ENCODE measurements around the gene SOX3.
A peak's percentile ranks its signal among the peaks of the same experiment; 100 is the strongest.

SOX3 gene

GRCh38 chrX:140508958-140509357 lies 4.1 kb upstream of the SOX3 start:
- H3K9me3 ChIP-seq (ENCODE audit: control insufficient read depth, insufficient read depth, low read length): no peaks in the 10 kb centered on the region
- H3K4me3 ChIP-seq (ENCODE audit: low read depth, low read length): no peak overlapping the region
- no peaks in the 10 kb centered on the region for H3K36me3 ChIP-seq (ENCODE audit: control insufficient read depth, insufficient read depth, low read length)
- no peak overlapping the region for H3K27ac ChIP-seq (ENCODE audit: low read depth, low read length)
- peaks cover 81% of the 10 kb centered on the region for H3K27me3 ChIP-seq (ENCODE audit: control insufficient read depth, insufficient read depth, low read length)
- H3K9ac ChIP-seq (ENCODE audit: low read depth, low read length): no peak overlapping the region
- peaks cover 37% of the 10 kb centered on the region for H3K4me1 ChIP-seq (ENCODE audit: control insufficient read depth, insufficient read depth, low read length)

DNA sequence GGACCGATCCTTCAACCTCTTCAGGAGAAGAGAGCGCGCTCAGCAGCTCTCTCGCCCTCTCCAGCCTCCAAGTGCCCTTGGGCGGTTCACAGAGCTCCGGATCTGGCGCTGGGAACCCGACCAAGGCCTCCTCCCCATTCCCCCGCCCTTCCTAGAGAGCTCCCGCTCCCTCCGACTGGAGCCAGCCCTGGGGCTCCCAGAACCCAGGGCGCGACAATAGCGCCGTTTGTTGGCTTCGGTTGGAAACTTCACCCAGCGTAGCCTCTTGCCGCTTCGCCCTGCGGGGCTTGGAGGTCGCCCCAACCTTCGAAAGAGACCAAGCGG lies 3.1 kb upstream of the SOX3 start:
- H3K9ac ChIP-seq (ENCODE audit: low read depth, low read length): no peak overlapping the region
- H3K9me3 ChIP-seq (ENCODE audit: control insufficient read depth, insufficient read depth, low read length): no peaks in the 10 kb centered on the region
- peak overlapping the region; percentile 60 for H3K4me3 ChIP-seq (ENCODE audit: low read depth, low read length)
- H3K4me1 ChIP-seq (ENCODE audit: control insufficient read depth, insufficient read depth, low read length): peaks cover 41% of the 10 kb centered on the region
- H3K27ac ChIP-seq (ENCODE audit: low read depth, low read length): no peak overlapping the region
- no peaks in the 10 kb centered on the region for H3K36me3 ChIP-seq (ENCODE audit: control insufficient read depth, insufficient read depth, low read length)
- peaks cover 91% of the 10 kb centered on the region for H3K27me3 ChIP-seq (ENCODE audit: control insufficient read depth, insufficient read depth, low read length)

DNA sequence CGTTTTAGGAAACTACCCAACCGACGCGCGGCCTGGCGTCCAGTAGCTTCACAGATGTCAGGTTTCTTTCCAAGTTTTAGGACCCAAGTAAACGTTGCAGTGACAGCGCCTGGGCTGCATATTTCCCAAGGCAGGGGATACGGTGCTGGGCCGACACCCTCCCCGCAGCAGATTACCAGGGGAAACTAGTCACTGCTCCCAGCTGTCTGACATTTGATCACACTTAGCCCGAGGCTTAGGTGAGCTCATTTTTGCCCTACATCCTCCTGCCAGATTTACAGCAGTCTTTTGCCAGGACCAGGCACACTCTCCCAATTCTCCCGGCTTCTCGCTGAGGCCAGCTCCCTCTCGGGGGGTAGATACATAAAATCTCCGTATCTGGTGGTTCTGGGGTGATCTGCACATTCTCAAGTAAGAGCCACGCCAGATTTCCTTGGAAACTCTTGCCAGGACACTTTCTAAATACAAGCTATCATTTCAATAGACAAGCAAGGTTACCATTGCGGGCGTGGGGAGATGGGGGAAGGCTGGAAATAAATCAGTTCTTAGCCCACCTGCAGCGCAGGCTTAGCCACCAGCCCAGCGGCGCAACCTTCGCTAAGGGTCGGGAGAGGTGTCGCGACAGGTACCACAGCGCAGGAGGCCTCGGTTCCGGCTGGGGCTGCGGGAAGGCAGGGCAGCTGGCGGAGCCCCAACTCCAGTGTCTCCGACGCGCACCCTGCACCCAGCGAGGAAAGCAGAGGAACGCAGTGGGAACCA lies 2.5 kb upstream of the SOX3 start:
- Histone ChIP-seq H3K36me3 (ENCODE audit: control insufficient read depth, insufficient read depth, low read length) (no peaks in the 10 kb centered on the region), H3K27ac (ENCODE audit: low read depth, low read length) (no peak overlapping the region), H3K9me3 (ENCODE audit: control insufficient read depth, insufficient read depth, low read length) (no peaks in the 10 kb centered on the region), H3K27me3 (ENCODE audit: control insufficient read depth, insufficient read depth, low read length) (peaks cover 96% of the 10 kb centered on the region), H3K9ac (ENCODE audit: low read depth, low read length) (no peak overlapping the region), H3K4me3 (ENCODE audit: low read depth, low read length) (peak overlapping the region; percentile 60), H3K4me1 (ENCODE audit: control insufficient read depth, insufficient read depth, low read length) (peaks cover 42% of the 10 kb centered on the region)

DNA sequence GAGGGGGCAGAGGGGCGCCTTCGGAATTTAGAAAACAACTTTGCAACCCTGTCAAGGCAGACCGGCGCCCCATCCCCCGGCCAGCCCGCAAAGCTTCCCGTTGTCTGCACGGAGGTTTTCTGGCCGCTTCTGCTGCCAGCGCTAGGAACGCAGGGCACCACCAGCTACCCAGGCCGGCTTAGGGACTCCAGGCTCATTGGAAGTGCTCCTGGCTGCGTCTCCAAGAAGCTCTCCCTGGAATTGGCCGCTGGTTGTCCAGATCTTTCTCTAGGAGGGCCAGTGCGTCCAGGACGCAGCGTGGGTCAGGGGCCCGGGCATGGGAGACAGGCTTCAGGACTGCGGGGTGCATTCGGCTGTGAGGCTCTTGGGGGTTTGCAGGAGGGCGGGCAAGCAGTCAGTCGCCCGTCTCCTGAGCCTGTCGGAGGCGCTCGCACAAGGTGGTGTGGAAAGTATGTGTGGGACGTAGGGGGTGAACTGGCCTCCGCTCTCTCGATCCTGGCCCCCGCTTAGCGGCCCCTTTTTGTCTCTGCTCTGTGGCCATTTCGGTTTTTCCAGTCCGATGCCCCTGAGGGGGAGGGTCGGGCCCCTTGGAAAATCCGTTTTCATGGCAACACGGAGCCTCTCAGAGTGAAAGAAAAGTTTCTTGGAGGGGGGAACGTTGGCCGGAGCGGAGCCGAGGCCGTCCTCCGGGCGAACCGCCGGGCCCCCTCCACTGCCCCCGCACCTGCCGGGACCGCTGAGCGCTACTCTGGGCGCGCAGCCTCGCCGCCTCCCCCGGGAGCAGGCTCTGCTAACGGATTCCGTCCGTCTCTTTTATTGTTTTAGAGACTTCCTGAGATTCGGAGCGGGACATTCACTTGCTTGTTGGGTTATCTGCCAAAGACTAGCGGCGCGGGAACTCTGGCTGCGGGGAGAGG lies 810 bp upstream of the SOX3 start:
- Histone ChIP-seq H3K9me3 (ENCODE audit: control insufficient read depth, insufficient read depth, low read length) (no peaks in the 10 kb centered on the region), H3K4me1 (ENCODE audit: control insufficient read depth, insufficient read depth, low read length) (peaks cover 42% of the 10 kb centered on the region), H3K4me3 (ENCODE audit: low read depth, low read length) (peak overlapping the region; percentile 56), H3K27me3 (ENCODE audit: control insufficient read depth, insufficient read depth, low read length) (peaks cover 95% of the 10 kb centered on the region), H3K27ac (ENCODE audit: low read depth, low read length) (no peak overlapping the region), H3K36me3 (ENCODE audit: control insufficient read depth, insufficient read depth, low read length) (no peaks in the 10 kb centered on the region), H3K9ac (ENCODE audit: low read depth, low read length) (no peak overlapping the region)

GRCh38 chrX:140503714-140504351 lies 1.0 kb downstream of the SOX3 start:
- Histone ChIP-seq H3K9me3 (ENCODE audit: control insufficient read depth, insufficient read depth, low read length) (no peaks in the 10 kb centered on the region), H3K27ac (ENCODE audit: low read depth, low read length) (no peak overlapping the region), H3K9ac (ENCODE audit: low read depth, low read length) (no peak overlapping the region), H3K36me3 (ENCODE audit: control insufficient read depth, insufficient read depth, low read length) (no peaks in the 10 kb centered on the region), H3K4me3 (ENCODE audit: low read depth, low read length) (peak overlapping the region; percentile 61), H3K27me3 (ENCODE audit: control insufficient read depth, insufficient read depth, low read length) (peaks cover 95% of the 10 kb centered on the region), H3K4me1 (ENCODE audit: control insufficient read depth, insufficient read depth, low read length) (peaks cover 45% of the 10 kb centered on the region)

GRCh38 chrX:140503238-140503601 lies 1.6 kb downstream of the SOX3 start:
- peaks cover 42% of the 10 kb centered on the region for H3K4me1 ChIP-seq (ENCODE audit: control insufficient read depth, insufficient read depth, low read length)
- H3K27ac ChIP-seq (ENCODE audit: low read depth, low read length): no peak overlapping the region
- H3K27me3 ChIP-seq (ENCODE audit: control insufficient read depth, insufficient read depth, low read length): peaks cover 94% of the 10 kb centered on the region
- H3K4me3 ChIP-seq (ENCODE audit: low read depth, low read length): peak overlapping the region; percentile 61
- no peak overlapping the region for H3K9ac ChIP-seq (ENCODE audit: low read depth, low read length)
- H3K9me3 ChIP-seq (ENCODE audit: control insufficient read depth, insufficient read depth, low read length): no peaks in the 10 kb centered on the region
- no peaks in the 10 kb centered on the region for H3K36me3 ChIP-seq (ENCODE audit: control insufficient read depth, insufficient read depth, low read length)

- peaks cover 95% of the 10 kb centered on the region for H3K27me3 ChIP-seq (ENCODE audit: control insufficient read depth, insufficient read depth, low read length)
- peaks cover 41% of the 10 kb centered on the region for H3K4me1 ChIP-seq (ENCODE audit: control insufficient read depth, insufficient read depth, low read length)
- H3K4me3 ChIP-seq (ENCODE audit: low read depth, low read length): peak overlapping the region; percentile 61
- no peak overlapping the region for H3K27ac ChIP-seq (ENCODE audit: low read depth, low read length)
- H3K9me3 ChIP-seq (ENCODE audit: control insufficient read depth, insufficient read depth, low read length): no peaks in the 10 kb centered on the region
- no peaks in the 10 kb centered on the region for H3K36me3 ChIP-seq (ENCODE audit: control insufficient read depth, insufficient read depth, low read length)
- H3K9ac ChIP-seq (ENCODE audit: low read depth, low read length): no peak overlapping the region
These were observed 2.2 kb downstream of the SOX3 start for GRCh38 chrX:140502491-140503237.

DNA sequence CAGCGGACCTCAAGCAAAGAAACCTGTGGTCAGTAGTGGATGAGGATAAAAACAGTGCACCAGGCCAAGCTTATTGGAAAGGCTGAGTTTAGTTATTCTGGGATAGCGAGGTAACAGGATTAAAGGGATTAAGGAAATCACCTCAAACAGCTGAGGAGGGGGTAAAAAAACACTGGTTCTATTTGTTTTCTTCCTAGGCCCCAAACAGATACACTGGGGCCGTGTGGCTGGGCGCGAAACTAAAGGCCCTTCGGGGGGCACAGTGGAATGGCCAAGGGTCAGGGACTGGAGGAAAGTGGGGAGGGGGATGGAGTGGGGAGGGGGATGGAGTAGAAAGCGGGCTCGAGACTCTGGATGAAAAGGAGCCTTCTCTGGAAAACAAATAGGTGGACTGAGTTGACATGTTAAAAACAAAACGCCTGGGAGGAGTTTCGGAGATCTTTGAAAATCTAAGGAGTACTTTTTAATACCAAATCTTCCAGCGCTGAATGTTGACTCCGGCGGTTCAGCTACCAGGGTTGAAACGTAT lies 2.9 kb downstream of the SOX3 start:
- H3K4me1 ChIP-seq (ENCODE audit: control insufficient read depth, insufficient read depth, low read length): peaks cover 36% of the 10 kb centered on the region
- H3K27me3 ChIP-seq (ENCODE audit: control insufficient read depth, insufficient read depth, low read length): peaks cover 89% of the 10 kb centered on the region
- no peak overlapping the region for H3K27ac ChIP-seq (ENCODE audit: low read depth, low read length)
- peak overlapping the region; percentile 61 for H3K4me3 ChIP-seq (ENCODE audit: low read depth, low read length)
- H3K9ac ChIP-seq (ENCODE audit: low read depth, low read length): no peak overlapping the region
- H3K36me3 ChIP-seq (ENCODE audit: control insufficient read depth, insufficient read depth, low read length): no peaks in the 10 kb centered on the region
- no peaks in the 10 kb centered on the region for H3K9me3 ChIP-seq (ENCODE audit: control insufficient read depth, insufficient read depth, low read length)

DNA sequence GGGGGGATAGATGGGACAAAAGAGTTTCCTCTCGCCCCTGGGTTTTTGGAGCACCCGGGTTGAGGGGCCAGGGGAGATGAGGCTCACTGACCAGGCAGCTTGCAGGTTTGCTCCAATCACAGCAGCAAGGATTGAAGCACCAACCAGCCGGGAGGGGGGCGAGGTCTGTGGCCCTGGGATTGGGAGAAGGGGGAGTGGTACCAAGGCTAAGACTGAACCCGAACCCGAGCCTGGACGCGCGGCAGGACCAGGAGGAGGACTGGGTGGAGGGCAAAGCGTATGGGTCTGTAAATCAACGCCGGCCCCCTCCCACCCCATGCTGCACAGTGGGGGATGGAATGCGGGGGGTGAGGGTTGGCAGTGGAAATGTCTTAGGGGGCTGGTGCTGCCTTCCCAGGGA lies 3.5 kb downstream of the SOX3 start:
- peaks cover 82% of the 10 kb centered on the region for H3K27me3 ChIP-seq (ENCODE audit: control insufficient read depth, insufficient read depth, low read length)

DNA sequence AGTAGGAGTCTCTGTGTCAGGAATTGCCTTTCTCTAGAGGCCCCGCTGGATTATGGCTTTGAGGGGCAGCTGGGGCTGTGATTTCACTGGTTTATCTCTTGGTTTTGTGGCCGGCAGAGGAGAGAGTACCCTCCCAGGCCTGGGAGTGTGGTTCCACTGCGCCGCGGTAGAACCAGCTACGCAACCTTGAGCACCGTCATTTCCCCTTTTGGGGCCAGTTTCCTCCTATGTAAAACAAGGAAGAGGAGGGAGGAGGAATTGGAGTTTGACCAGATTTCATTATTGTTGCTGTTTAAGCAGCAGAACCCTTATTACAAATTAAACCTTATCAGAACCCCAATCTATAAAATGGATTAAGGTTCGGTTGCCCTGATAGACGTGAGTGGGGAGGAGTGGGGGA lies 4.4 kb downstream of the SOX3 start:
- Histone ChIP-seq H3K9ac (ENCODE audit: low read depth, low read length) (no peak overlapping the region), H3K4me3 (ENCODE audit: low read depth, low read length) (0 out of 2 replicates have a peak overlapping the region, but pooled peaks have one; percentile 21), H3K36me3 (ENCODE audit: control insufficient read depth, insufficient read depth, low read length) (no peaks in the 10 kb centered on the region), H3K27me3 (ENCODE audit: control insufficient read depth, insufficient read depth, low read length) (peaks cover 73% of the 10 kb centered on the region), H3K9me3 (ENCODE audit: control insufficient read depth, insufficient read depth, low read length) (no peaks in the 10 kb centered on the region), H3K27ac (ENCODE audit: low read depth, low read length) (no peak overlapping the region), H3K4me1 (ENCODE audit: control insufficient read depth, insufficient read depth, low read length) (peaks cover 29% of the 10 kb centered on the region)

More for the DNA sequence above, 3.5 kb downstream of the SOX3 start:
- peak overlapping the region; percentile 45 for H3K4me3 ChIP-seq (ENCODE audit: low read depth, low read length)
- H3K27ac ChIP-seq (ENCODE audit: low read depth, low read length): no peak overlapping the region
- peaks cover 31% of the 10 kb centered on the region for H3K4me1 ChIP-seq (ENCODE audit: control insufficient read depth, insufficient read depth, low read length)
- H3K36me3 ChIP-seq (ENCODE audit: control insufficient read depth, insufficient read depth, low read length): no peaks in the 10 kb centered on the region
- H3K9me3 ChIP-seq (ENCODE audit: control insufficient read depth, insufficient read depth, low read length): no peaks in the 10 kb centered on the region
- no peak overlapping the region for H3K9ac ChIP-seq (ENCODE audit: low read depth, low read length)

Measured in HUES48 (cell line).